Right cardiac atrium (tissue), 5 donors: ENCODE measurements around the gene AIF1L. TPM values are rescaled to one million over a fixed set of nuclear protein-coding genes. Genes with fewer than 3 reads are reported as not detected.
A peak's percentile ranks its signal among the peaks of the same experiment; 100 is the strongest.
"Not testable (repeated sequence)": the region's sequence is repeated elsewhere in the genome, so short reads cannot be mapped to it uniquely, and the experiment has no call there.

ENCODE experiments used
- ATAC-seq, 2 donors: fragments of 200-7000 bp; cut with Tn5 transposase; one replicate each; pipeline versions ENCODE4 v1.8.0 to v1.9.1; 2020; ENCODE audit warnings: moderate library complexity in 2 of 2, mild to moderate bottlenecking in 1 of 2
- DNase-seq, 3 donors: peaks; one replicate each; pipeline ENCODE4 v3.0.0-alpha.2; 2020
- H3K27ac ChIP-seq: one replicate; pipeline ENCODE4 v1.5.1; 2013; ENCODE audit warnings: mild to moderate bottlenecking, low read length, control low read depth, moderate library complexity
- H3K27me3 ChIP-seq: one replicate; pipeline ENCODE4 v1.6.1; 2013; ENCODE audit not compliant: control insufficient read depth, insufficient read depth
- H3K4me1 ChIP-seq: one replicate; pipeline ENCODE4 v1.6.1; 2013; ENCODE audit warnings: low read length; ENCODE audit not compliant: control insufficient read depth, insufficient read depth
- H3K4me3 ChIP-seq: one replicate; pipeline ENCODE4 v1.5.1; 2013; ENCODE audit warnings: low read length, control low read depth
- H3K9me3 ChIP-seq: one replicate; pipeline ENCODE4 v1.6.1; 2013; ENCODE audit warnings: low read length; ENCODE audit not compliant: control insufficient read depth
- WGBS: extraction: QIAGEN DNeasy Blood & Tissue Kit; methylation state at CpG from one replicate; pipeline ENCODE4 v1.1.7; 2013; 5-methylcytosine and 5-hydroxymethylcytosine counted together
- intact Hi-C, 4 donors: fragments of 100-400 bp; cut with DNase I; formaldehyde crosslinking; loops; one replicate each; pipeline versions ENCODE4 v1.11.0 to v1.14.0; 2022 to 2023
- polyA plus RNA-seq: library from polyadenylated mRNA; stranded (reverse); fragments of 200-250 nt; gene quantifications from one replicate; pipeline ENCODE4 v1.2.3, GENCODE V29; 2013
- total RNA-seq, 4 donors: library from RNA; stranded (reverse); fragmentation: NEBNext Ultra II Directional; extraction: Animal tissue kit (Norgen Biotek cat#: 25700); gene quantifications; one replicate each; pipeline ENCODE4 v1.2.1, GENCODE V29; 2021
- donor health status: healthy with polysubstance abuse.
- donor health status: DM: no; HTN: yes; CAD: no.
- donor health status: DM: no; HTN: no; CAD: no.
- donor health status: DM: no; HTN: yes; CAD: no; lungs with severe emphysema.
- donor health status: DM: yes; HTN: yes; CAD: no.

Gene AIF1L
- total and polyA plus RNA-seq, 5 donors: 6.9 to 22.7 (median 15.7) TPM

GRCh38 chr9:131113655-131114054, 17.3 kb downstream of the AIF1L start:
- H3K4me1 ChIP-seq: no peaks in the 10 kb centered on the region
- WGBS: 86% methylated on average over 8 of the region's 8 CpGs
- no peak for DNase-seq

GRCh38 chr9:131114084-131114535, 17.8 kb downstream of the AIF1L start:
- 85% methylated on average over 8 of the region's 8 CpGs for WGBS
- Histone ChIP-seq H3K27ac (no peak overlapping the region), H3K4me3 (no peak overlapping the region), H3K4me1 (no peaks in the 10 kb centered on the region), H3K9me3 (no peaks in the 10 kb centered on the region), H3K27me3 (no peaks in the 10 kb centered on the region)
- no peak for DNase-seq
- intact Hi-C loops: no loop called here
- ATAC-seq: no peak

More at GRCh38 chr9:131113655-131114054, 17.3 kb downstream of the AIF1L start:
- intact Hi-C loops: no loop called here
- Histone ChIP-seq H3K27ac (no peak overlapping the region), H3K27me3 (no peaks in the 10 kb centered on the region), H3K4me3 (no peak overlapping the region), H3K9me3 (no peaks in the 10 kb centered on the region)
- no peak for ATAC-seq

DNA sequence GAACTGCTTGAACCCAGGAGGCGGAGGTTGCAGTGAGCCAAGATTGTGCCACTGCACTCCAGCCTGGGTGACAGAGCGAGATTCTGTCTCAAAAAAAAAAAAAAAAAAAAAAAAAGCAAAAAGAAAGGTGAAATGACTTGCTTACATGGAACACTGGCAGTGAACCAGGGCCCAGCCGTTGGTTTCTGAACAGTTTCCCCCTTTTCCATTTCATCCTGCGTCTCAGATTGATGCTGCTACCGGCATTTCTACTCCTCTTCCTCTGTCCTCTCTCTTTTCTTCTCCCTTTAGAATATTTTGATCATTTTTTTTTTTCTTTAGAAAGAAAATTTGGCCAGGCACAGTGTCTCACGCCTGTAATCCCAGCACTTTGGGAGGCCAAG, 19.0 kb downstream of the AIF1L start:
- intact Hi-C loops, H3K9me3 ChIP-seq, H3K27ac ChIP-seq, H3K27me3 ChIP-seq, ATAC-seq, H3K4me3 ChIP-seq, DNase-seq, H3K4me1 ChIP-seq: not testable (repeated sequence)
- WGBS: 93% methylated on average over 6 of the region's 6 CpGs

- no peak overlapping the region for H3K4me3 ChIP-seq
- ATAC-seq: peak; percentile 86 to 95
- H3K27ac ChIP-seq: peak overlapping the region; percentile 36
- WGBS: 69% methylated on average over 22 of the region's 22 CpGs
- intact Hi-C loops: no loop called here
- H3K4me1 ChIP-seq: no peaks in the 10 kb centered on the region
- H3K9me3 ChIP-seq: no peaks in the 10 kb centered on the region
- H3K27me3 ChIP-seq: no peaks in the 10 kb centered on the region
- DNase-seq: peak; percentile 64 to 80 (median 76)
These were observed 20.2 kb downstream of the AIF1L start for GRCh38 chr9:131116281-131117120.

DNA sequence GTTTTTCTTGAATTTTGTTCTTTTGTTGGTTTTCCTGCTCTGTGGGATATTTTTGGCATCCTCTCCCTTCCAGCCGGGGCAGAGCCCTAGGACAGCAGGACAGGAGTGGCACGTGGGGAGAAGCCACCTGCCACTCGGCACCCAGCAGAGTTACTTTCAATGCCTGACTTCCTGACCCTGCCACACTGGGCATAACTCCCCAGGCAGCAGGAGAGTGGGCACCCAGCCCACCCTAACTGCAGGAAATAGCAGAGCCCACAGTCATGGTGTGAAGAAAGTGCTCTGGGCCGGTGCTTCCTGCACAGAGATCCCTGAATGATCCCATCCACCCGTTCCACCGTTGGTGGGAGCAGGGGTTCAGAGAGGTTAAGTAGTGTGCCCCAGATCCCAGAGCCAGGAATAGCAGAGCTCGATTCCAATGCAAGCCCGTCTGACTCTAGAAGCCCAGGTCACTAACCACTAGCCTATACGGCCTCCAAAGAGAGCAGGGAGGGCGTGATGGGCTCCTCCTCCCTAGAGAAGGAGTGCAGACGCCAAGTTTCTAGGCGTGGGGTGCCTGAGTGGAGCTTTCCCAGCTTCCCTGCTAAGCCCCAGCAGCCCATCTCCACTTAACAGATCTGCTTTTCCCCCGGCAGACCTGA, 20.9 kb downstream of the AIF1L start:
- ATAC-seq (peak; percentile 63 to 73), DNase-seq (peak in 1 of 3 donors; percentile 48)
- 51% methylated on average over 13 of the region's 13 CpGs for WGBS
- no peaks in the 10 kb centered on the region for H3K27me3 ChIP-seq
- H3K4me1 ChIP-seq: no peaks in the 10 kb centered on the region
- peak overlapping the region; percentile 92 for H3K27ac ChIP-seq
- H3K4me3 ChIP-seq: no peak overlapping the region
- H3K9me3 ChIP-seq: no peaks in the 10 kb centered on the region
- intact Hi-C loops: no loop called here

GRCh38 chr9:131117762-131118145, 21.4 kb downstream of the AIF1L start:
- H3K4me3 ChIP-seq: no peak overlapping the region
- no peak for ATAC-seq
- intact Hi-C loops: no loop called here
- peak overlapping the region; percentile 92 for H3K27ac ChIP-seq
- WGBS: 57% methylated on average over 4 of the region's 4 CpGs
- H3K27me3 ChIP-seq: no peaks in the 10 kb centered on the region
- no peak for DNase-seq
- no peaks in the 10 kb centered on the region for H3K9me3 ChIP-seq
- no peaks in the 10 kb centered on the region for H3K4me1 ChIP-seq

DNA sequence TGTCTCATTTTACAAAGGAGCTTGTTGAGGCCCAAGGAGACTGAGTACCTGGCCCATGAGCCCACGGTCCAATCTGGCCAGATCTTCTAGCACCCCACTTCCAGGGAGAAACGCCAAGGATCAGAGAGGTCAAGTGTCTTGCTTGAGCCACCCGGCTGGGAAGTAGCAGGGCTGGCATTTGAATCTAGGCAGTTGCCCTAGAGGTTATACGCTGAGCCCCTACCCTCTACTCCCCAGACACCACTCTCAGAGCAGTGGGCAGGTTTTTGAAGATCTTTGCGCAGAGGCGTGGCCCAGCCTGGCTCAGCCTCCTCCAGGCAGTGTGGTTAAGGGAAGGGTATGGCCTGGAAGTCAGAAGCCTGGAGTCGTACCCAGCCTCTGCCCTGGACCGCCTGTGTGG, 23.3 kb downstream of the AIF1L start:
- intact Hi-C loops: no loop called here
- H3K4me1 ChIP-seq: no peaks in the 10 kb centered on the region
- ATAC-seq (no peak), DNase-seq (no peak)
- no peak overlapping the region for H3K27ac ChIP-seq
- no peaks in the 10 kb centered on the region for H3K9me3 ChIP-seq
- H3K27me3 ChIP-seq: no peaks in the 10 kb centered on the region
- H3K4me3 ChIP-seq: no peak overlapping the region
- 74% methylated on average over 8 of the region's 8 CpGs for WGBS

- DNase-seq (no peak), ATAC-seq (no peak)
- H3K27me3 ChIP-seq: no peaks in the 10 kb centered on the region
- WGBS: 88% methylated on average over 7 of the region's 7 CpGs
- intact Hi-C loops: no loop called here
- H3K4me3 ChIP-seq: no peak overlapping the region
- no peak overlapping the region for H3K27ac ChIP-seq
- no peaks in the 10 kb centered on the region for H3K9me3 ChIP-seq
- H3K4me1 ChIP-seq: no peaks in the 10 kb centered on the region
These were observed 24.4 kb downstream of the AIF1L start for GRCh38 chr9:131120620-131121228.

DNA sequence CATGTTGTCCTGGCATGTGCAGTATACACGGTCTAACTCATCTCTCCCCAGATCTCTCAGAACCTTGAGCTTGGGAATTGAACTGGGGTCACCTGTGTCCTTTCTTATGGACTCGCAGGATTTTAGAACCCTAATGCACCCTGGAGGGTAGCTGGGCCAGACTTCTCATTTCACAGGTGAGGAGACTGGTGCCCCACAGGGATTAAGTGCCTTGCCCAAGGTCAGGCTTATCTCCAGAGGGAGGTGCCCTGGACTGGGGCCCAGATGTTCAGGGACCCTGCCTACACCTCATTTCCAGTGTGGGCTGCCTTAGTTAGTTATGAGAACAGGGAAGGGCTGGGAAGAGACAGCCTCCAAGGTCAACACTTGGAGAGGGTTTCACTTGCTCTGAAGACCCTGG, 25.0 kb downstream of the AIF1L start:
- Histone ChIP-seq H3K4me3 (no peak overlapping the region), H3K4me1 (no peaks in the 10 kb centered on the region), H3K27ac (no peak overlapping the region), H3K27me3 (no peaks in the 10 kb centered on the region), H3K9me3 (no peaks in the 10 kb centered on the region)
- ATAC-seq (no peak), DNase-seq (no peak)
- 82% methylated on average over 2 of the region's 2 CpGs for WGBS
- intact Hi-C loops: no loop called here

GRCh38 chr9:131122158-131122557, 25.8 kb downstream of the AIF1L start:
- no peak for ATAC-seq
- H3K9me3 ChIP-seq: no peaks in the 10 kb centered on the region
- no peaks in the 10 kb centered on the region for H3K4me1 ChIP-seq
- intact Hi-C loops: no loop called here
- no peak overlapping the region for H3K4me3 ChIP-seq
- 87% methylated on average over 2 of the region's 2 CpGs for WGBS
- no peaks in the 10 kb centered on the region for H3K27me3 ChIP-seq
- H3K27ac ChIP-seq: no peak overlapping the region
- DNase-seq: no peak

DNA sequence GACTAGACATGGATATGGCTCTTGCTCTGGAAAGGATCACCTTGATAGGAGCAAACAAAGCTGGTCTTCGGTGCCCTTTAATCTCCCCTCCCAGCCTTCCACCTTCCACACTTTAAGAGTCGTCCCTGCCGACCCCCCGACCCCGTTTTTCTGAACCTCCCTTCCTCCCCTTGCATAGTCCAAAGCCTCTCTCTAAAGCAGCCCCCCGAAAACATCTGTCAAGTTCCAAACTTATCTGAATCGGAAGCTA, 28.6 kb downstream of the AIF1L start:
- H3K4me1 ChIP-seq: no peaks in the 10 kb centered on the region
- H3K4me3 ChIP-seq: peak overlapping the region; percentile 66
- under 1% methylated on average over 7 of the region's 7 CpGs for WGBS
- H3K27me3 ChIP-seq: no peaks in the 10 kb centered on the region
- ATAC-seq (peak in 1 of 2 donors; percentile 12), DNase-seq (no peak)
- peak overlapping the region; percentile 67 for H3K27ac ChIP-seq
- no peaks in the 10 kb centered on the region for H3K9me3 ChIP-seq
- intact Hi-C loops: no loop called here
